Esophagus mucosa (tissue), 1 donor: ENCODE measurements around the gene MEGF11. TPM values are rescaled to one million over a fixed set of nuclear protein-coding genes. Genes with fewer than 3 reads are reported as not detected.

Experiments
- ATAC-seq: fragments of 200-7000 bp; cut with Tn5 transposase; one replicate; pipeline ENCODE4 v1.9.1; 2020
- total RNA-seq: library from RNA; stranded (reverse); gene quantifications from one replicate; pipeline ENCODE4 v1.2.4, GENCODE V29; 2023
- donor health status: DM: yes; HTN: yes; CAD: no.

The MEGF11 gene
- total RNA-seq, 1 donor from 2014 or later: not detected

DNA sequence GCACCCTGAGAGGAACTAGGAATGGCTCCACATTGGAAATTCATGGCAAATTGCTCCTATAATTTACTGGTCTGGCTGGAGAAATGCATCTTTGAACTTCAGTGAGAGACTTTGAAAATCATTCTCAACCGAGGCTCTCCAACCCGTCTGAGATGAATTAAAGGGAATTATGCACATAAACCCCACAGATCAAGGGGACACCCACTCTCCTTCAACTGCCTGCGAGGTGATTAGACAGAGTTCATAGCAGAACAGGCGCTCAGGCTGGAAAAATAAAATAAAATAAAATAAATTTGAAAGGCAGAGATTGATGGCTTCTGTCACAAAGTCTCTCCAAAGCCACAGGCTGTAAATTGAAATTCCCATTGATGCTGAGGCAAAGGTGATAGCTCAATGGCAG lies 37.7 kb downstream of the MEGF11 start:
- no peak for ATAC-seq

DNA sequence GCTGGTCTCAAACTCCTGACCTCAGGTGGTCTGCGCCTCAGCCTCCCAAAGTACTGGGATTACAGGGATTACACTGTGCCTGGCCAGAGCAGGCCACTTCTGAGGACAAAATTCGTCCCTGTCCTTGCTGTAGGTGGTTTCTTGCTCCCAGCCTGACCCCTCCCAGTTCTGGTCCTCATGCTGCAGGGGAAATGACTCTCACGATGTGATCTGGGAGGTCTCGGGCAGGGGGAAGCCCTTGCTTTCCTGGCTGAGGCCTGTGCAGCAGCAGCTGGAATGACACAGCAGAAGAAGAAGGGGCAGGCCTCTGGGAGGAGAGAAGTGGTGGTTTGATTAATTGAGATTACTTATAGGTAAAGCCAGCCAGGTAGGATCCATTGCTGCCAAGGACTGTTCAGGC lies 39.3 kb downstream of the MEGF11 start:
- no peak for ATAC-seq

GRCh38 chr15:66212563-66212921 lies 41.0 kb downstream of the MEGF11 start:
- no peak for ATAC-seq

DNA sequence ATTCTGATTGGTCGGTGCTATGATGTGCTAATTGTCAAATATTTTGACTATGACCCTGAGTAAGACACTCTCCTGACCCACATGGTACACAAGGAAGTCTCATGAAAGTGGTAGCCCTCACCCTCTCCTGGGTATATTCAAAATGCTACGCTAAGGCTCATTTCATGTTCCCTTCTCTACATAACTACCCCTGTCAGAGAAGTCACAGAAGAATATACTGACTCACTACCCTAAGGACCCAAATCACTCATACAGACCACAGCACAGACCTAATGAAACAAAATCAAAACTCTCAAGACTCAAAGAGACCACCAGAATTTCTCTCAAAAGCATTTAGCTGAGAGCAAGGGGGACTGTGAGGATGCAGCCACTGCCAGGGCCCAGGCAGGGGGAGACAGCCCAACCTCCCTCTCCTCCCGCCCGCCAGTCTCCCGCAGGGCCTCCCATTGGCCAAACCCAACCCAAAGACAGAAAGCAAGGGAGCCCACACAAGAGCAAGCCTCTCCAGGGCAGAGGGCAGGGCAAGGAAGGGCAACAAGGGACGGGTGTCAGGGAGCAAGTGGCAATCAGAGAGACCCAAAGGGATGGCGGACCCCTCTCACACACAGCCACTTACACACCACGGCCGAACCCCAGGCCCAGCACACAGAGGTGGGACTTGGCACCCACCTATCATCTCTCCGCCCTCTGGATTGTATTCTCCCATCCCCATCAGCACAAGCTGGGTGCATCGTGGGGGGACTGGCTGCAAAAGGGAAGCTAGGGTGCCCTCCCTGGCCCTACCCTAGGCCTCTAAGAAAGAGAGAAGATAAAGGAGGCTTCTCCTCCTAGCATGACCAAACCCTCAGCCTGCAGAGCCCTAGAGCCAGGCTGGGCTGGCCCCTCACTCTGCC lies 41.6 kb downstream of the MEGF11 start:
- no peak for ATAC-seq

DNA sequence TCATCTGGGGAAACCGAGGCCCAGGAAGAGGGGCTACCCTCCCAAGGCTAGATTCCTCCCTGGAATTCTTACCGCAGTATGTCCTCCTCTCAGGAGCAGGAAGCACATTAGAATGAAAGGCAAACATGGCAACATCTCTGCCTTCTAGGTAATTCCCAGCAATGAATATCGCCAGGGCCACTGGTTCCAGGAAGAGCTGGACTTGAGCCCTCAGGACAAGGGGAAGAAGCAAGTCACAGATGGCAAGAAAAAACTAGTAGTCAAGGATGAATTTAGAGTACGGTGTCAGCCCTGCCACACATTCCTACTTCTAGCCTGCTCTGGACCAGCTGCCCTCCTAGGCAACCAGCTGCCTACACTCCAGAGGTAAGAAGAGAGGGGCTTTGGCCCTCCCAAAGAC lies 42.9 kb downstream of the MEGF11 start:
- no peak for ATAC-seq

DNA sequence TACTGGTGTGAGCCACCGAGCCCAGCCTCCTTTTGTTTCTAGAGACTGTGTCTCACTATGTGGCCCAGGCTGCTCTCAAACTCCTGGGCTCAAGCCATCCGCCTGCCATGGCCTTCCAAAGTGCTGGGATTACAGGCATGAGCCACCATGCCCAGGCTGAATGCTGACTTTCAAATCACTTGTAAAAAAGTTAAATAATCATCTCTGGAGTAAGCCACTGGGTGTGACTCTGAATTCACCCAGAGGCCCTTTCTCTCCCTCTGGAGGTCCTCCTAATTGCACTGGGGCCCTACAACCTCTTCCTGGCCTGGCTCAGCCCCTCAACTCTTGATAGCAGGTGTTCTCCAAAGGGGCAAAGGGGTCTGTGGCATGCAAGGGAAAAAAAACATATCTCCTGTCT lies 54.8 kb downstream of the MEGF11 start:
- ATAC-seq: no peak

- no peak for ATAC-seq
Measured at GRCh38 chr15:66196602-66197001, 56.9 kb downstream of the MEGF11 start.

DNA sequence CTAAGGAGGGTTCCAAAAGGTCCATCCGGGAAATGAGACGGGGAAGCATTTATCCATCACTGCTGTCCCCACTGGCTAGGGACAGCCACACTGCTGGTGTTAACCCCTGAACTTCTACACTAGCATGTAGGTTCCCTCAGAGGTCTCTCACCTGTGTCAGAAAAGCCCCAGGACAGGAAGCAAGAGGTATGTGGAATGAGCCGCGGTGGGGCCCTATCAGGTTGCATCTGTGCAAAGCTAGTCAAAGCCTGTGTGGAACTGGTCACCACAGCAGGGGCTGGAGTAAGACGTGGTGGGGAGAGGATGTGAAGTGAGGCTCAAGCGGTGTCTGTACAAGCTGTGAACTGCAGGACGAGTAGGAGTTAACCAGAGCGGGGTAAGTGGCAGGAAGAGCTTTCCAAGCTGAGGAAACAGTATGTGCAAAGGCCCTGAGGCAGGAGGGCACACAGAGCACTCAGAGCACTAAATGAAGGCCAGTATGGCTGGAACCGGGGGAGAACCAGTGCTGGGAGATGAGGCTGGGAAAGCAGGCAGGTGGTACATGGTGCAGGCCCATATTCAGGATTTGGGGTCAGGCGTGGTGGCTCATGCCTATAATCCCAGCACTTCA lies 57.8 kb downstream of the MEGF11 start:
- ATAC-seq: no peak

- ATAC-seq: no peak
Measured at GRCh38 chr15:66193066-66193465, 60.5 kb downstream of the MEGF11 start.

DNA sequence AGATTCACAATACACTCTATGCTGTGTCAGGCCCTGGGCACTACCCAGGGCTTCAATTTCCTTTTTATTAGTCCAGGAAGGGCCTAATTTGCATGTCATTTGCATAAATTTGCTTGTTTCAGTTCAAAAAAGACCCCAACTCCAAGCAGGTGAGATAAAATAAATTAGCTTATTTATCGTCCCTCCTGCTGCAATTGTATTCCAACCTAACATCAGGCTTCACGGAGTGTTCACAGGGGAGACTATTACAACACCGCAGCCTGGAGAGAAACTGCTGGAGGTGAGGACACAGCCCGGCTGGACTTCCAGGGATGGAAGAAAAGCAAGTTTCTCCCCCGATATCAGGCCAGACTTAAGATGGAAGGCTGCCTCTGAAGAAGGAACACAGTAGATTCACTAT lies 62.8 kb downstream of the MEGF11 start:
- no peak for ATAC-seq

DNA sequence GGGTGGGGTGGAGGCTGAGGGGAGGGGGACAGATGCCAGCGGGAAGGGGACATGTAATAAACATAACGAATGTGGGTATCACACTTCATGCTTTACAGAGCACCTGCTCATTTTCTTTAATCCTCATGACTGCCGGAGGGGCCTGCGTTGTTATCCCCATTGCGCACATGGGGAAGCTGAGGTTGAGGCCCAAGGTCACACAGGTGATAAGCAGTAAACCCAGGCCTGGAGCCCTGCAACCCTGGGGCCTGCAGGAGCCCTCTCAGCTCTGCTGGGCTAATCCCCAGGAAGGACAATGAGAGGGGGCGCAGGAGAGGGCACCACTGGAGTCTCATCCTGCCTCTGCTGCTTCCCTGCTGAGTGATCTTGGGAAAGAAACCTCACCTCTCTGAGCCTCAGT lies 64.3 kb downstream of the MEGF11 start:
- ATAC-seq: no peak

DNA sequence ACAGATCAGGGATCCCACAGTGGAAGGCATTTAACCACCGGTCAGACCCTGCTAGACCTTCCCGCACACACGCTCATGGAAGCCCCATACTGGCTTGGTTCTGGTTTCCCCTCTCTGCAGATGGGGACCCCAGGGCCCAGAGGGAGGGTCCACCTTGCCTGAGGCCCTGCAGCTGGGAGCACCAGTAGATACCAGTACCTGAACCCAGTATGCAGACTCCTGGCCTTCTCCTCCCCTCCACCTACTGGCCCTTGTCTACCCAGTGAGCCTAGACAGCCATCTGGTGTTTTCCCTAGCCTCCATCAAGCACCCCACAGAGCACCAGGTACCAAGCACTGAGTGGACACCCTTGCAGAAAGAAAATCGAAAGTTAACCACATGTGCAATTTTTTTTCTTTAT lies 65.1 kb downstream of the MEGF11 start:
- peak; percentile 19 for ATAC-seq

- no peak for ATAC-seq
Measured at GRCh38 chr15:66187271-66187670, 66.3 kb downstream of the MEGF11 start.

GRCh38 chr15:66186049-66186825 lies 67.3 kb downstream of the MEGF11 start:
- no peak for ATAC-seq

DNA sequence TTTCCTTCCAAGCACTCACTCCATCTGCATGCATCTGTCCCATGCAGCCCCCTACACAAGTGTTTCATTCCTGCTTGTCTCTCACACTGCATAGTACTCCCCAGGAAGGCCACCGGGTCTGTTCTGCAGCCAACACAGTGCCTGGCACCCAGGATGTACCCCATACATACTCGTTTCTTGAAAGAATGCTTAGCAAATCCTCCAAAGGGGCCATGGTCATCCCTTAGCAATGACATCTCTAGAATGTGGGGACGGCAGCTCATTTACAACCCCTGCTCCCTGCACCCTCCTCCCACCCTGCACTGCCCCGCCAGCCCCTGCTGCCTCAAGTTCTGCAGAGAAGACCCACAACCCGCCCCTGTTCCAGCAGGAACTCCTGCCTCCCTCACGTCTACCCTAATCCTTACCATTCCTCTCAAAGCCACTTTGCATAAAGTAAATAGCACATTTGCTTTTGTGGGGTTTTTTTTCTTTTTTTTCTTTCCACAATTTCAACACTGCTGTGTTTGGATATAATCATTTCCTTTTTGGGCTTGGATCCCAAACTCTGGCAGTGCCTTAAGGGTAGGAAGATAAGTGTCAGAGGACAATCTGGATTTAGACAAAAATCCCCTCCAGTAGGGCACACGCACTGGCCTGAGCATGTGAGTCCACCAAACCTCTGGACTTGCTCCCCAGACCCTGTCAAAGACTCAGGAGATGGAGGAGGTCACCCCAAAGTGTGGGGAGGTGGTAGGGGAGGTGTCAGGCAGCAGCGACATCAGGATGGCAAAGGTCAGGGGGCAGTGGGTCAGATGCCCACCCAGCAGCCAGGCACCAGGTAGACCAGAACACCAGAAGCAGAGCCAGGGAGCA lies 68.4 kb downstream of the MEGF11 start:
- ATAC-seq: no peak

- no peak for ATAC-seq
Measured at GRCh38 chr15:66184492-66184891, 69.1 kb downstream of the MEGF11 start.

- ATAC-seq: no peak
Measured at GRCh38 chr15:66180531-66181097, 72.9 kb downstream of the MEGF11 start.

DNA sequence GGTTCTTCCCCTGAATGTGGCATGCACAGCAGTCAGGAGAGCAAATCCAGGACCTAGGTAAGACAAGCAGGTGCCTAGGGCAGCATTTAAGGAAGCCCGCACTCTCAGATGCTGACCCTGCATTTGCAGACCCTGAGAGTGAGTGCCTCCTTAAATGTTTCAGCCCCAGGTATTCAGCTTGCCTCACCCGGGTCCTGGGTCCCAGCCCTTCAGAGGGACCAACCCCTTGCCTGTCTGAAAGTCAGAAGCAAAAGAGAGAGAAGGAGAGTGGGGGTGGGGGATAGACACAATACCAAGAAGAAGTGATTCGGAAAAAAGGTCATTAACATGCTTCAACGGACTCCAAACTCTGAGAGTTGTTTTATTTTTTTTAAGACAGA lies 75.0 kb downstream of the MEGF11 start:
- no peak for ATAC-seq

DNA sequence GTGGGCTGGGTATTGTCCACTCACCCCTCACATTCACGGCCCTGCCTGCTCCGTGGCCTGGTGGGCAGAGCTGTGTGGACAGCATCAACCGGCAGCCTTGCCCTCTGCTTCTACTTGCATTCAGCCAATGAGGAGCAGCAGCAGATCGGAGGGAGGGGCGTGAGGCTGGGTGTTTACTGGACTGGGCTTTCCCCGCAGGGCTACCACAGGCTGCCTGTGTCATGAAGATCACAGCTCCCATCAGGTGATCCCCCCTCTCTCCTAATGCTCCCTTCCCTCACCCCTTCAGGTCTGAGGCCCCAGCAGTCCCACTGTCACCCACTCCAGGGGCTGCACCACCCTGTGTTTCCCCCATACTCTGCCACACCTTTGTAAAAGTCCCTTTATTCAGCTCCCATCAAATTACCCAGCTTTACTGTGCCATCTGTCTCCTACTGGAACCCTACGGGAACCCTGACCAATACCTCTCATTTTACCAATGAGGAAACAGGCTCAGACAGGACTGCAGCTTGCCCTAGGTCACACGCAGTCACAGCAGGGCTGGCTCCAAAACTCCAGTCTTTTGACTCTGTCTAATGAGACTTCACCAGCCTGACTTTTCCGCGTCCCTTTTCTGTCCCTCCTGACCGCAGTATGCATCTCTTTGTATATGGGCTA lies 81.1 kb downstream of the MEGF11 start:
- no peak for ATAC-seq

DNA sequence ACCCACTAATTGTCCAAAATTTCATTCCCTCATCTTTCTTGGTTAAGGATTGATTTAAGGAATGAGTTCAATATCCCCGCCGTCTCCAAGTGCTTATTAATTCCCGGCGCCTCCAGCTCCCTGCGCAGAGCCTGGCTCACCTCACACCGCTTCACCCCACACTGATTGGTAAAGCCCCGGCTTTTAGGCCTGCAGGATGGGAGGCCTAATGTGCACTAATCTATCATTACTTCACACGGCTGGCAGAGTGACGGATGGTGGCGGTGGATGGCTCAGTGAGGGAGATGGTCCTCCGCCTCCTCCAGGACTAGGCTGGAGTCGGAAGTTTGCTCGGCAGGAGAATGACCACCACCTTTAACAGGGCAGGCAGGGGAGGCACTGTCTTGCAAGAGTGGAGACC lies 81.7 kb downstream of the MEGF11 start:
- ATAC-seq: no peak

GRCh38 chr15:66170716-66171115 lies 82.8 kb downstream of the MEGF11 start:
- no peak for ATAC-seq

DNA sequence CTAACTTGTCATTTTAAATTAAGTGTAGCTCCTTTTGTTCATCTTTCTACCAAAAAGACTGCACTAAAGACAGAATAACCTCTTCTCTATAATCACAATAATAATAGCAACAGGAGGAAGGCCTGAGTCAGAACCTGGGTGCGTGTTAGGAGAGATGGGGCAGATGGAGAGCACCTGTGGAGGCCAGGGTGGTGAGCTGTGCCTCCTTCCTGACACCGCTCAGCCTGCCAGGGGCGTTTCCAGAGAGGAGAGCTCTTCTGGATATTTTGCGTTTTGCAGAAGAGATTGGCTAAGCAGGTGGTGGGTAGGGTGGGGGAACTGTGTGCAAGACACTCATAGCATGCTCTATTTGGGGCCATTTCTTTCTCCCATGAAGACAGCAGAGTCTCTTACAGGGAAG lies 83.5 kb downstream of the MEGF11 start:
- ATAC-seq: no peak
